ENCODE measurements around the gene SPIRE1.

Gene SPIRE1

GRCh38 chr18:12595571-12596255 lies 62.2 kb downstream of the SPIRE1 start:
- Histone ChIP-seq H3K23ac (ENCODE audit: low read length) (no peak overlapping the region), H3K27me3 (ENCODE audit: insufficient read depth, low read length, poor library complexity) (no peaks in the 10 kb centered on the region), H3K79me2 (ENCODE audit: control insufficient read depth, insufficient read depth, low read length) (no peaks in the 10 kb centered on the region), H3K4me2 (ENCODE audit: low read length) (no peak overlapping the region), H2BK5ac (ENCODE audit: low read length) (no peak overlapping the region), H3K79me1 (ENCODE audit: low read length) (no peaks in the 10 kb centered on the region), H2BK15ac (replicated peaks; ENCODE audit: low read depth) (no peak overlapping the region), H4K5ac (ENCODE audit: low read length) (no peak overlapping the region), H3K18ac (ENCODE audit: low read length) (no peak overlapping the region), H2BK120ac (ENCODE audit: low read depth, low read length) (no peak overlapping the region), H3K4me1 (ENCODE audit: control insufficient read depth, low read depth, low read length) (no peaks in the 10 kb centered on the region), H3K4ac (ENCODE audit: low read depth, low read length) (no peak overlapping the region), H3K27ac (ENCODE audit: low read depth, low read length) (no peak overlapping the region), H4K8ac (ENCODE audit: low read depth, low read length) (no peak overlapping the region), H3K9ac (ENCODE audit: low read length) (no peak overlapping the region), H3K4me3 (ENCODE audit: low read length) (no peak overlapping the region), H3K36me3 (ENCODE audit: control insufficient read depth, insufficient read depth, low read length) (no peaks in the 10 kb centered on the region), H3K56ac (ENCODE audit: low read length) (no peak overlapping the region), H2AK5ac (ENCODE audit: low read length) (no peak overlapping the region)
- DNase-seq = no peak

GRCh38 chr18:12593866-12594265 lies 64.0 kb downstream of the SPIRE1 start:
- Histone ChIP-seq H4K8ac (ENCODE audit: low read depth, low read length) (no peak overlapping the region), H3K56ac (ENCODE audit: low read length) (no peak overlapping the region), H3K27me3 (ENCODE audit: insufficient read depth, low read length, poor library complexity) (no peaks in the 10 kb centered on the region), H3K9ac (ENCODE audit: low read length) (no peak overlapping the region), H2BK120ac (ENCODE audit: low read depth, low read length) (no peak overlapping the region), H3K4me2 (ENCODE audit: low read length) (no peak overlapping the region), H3K18ac (ENCODE audit: low read length) (no peak overlapping the region), H3K4me1 (ENCODE audit: control insufficient read depth, low read depth, low read length) (no peaks in the 10 kb centered on the region), H3K4me3 (ENCODE audit: low read length) (no peak overlapping the region), H3K36me3 (ENCODE audit: control insufficient read depth, insufficient read depth, low read length) (no peaks in the 10 kb centered on the region), H2BK15ac (replicated peaks; ENCODE audit: low read depth) (no peak overlapping the region), H3K23ac (ENCODE audit: low read length) (no peak overlapping the region), H2AK5ac (ENCODE audit: low read length) (no peak overlapping the region), H3K79me2 (ENCODE audit: control insufficient read depth, insufficient read depth, low read length) (no peaks in the 10 kb centered on the region), H4K5ac (ENCODE audit: low read length) (no peak overlapping the region), H3K27ac (ENCODE audit: low read depth, low read length) (no peak overlapping the region), H3K79me1 (ENCODE audit: low read length) (no peaks in the 10 kb centered on the region), H3K4ac (ENCODE audit: low read depth, low read length) (no peak overlapping the region), H2BK5ac (ENCODE audit: low read length) (no peak overlapping the region)
- WGBS (ENCODE audit: extremely low coverage, insufficient coverage, low lambda C conversion rate) = no CpG with 5 or more reads among the region's 8 CpGs
- DNase-seq = no peak

GRCh38 chr18:12592597-12593127 lies 65.2 kb downstream of the SPIRE1 start:
- Histone ChIP-seq H3K4me3 (ENCODE audit: low read length) (no peak overlapping the region), H2AK5ac (ENCODE audit: low read length) (no peak overlapping the region), H2BK15ac (replicated peaks; ENCODE audit: low read depth) (no peak overlapping the region), H3K27ac (ENCODE audit: low read depth, low read length) (no peak overlapping the region), H3K36me3 (ENCODE audit: control insufficient read depth, insufficient read depth, low read length) (no peaks in the 10 kb centered on the region), H3K9ac (ENCODE audit: low read length) (no peak overlapping the region), H3K56ac (ENCODE audit: low read length) (no peak overlapping the region), H4K8ac (ENCODE audit: low read depth, low read length) (peak overlapping the region; percentile 13), H2BK120ac (ENCODE audit: low read depth, low read length) (no peak overlapping the region), H4K5ac (ENCODE audit: low read length) (no peak overlapping the region), H3K23ac (ENCODE audit: low read length) (no peak overlapping the region), H3K4ac (ENCODE audit: low read depth, low read length) (no peak overlapping the region), H3K18ac (ENCODE audit: low read length) (no peak overlapping the region), H2BK5ac (ENCODE audit: low read length) (no peak overlapping the region), H3K79me2 (ENCODE audit: control insufficient read depth, insufficient read depth, low read length) (no peaks in the 10 kb centered on the region), H3K4me1 (ENCODE audit: control insufficient read depth, low read depth, low read length) (no peaks in the 10 kb centered on the region), H3K79me1 (ENCODE audit: low read length) (no peaks in the 10 kb centered on the region), H3K27me3 (ENCODE audit: insufficient read depth, low read length, poor library complexity) (no peaks in the 10 kb centered on the region), H3K4me2 (ENCODE audit: low read length) (no peak overlapping the region)
- WGBS (ENCODE audit: extremely low coverage, insufficient coverage, low lambda C conversion rate) = no CpG with 5 or more reads among the region's 5 CpGs
- DNase-seq = no peak

- H2BK15ac ChIP-seq (replicated peaks; ENCODE audit: low read depth) = no peak overlapping the region
- no peak overlapping the region for H3K4me3 ChIP-seq (ENCODE audit: low read length)
- no peak overlapping the region for H4K5ac ChIP-seq (ENCODE audit: low read length)
- H2AK5ac ChIP-seq (ENCODE audit: low read length) = no peak overlapping the region
- H3K4me2 ChIP-seq (ENCODE audit: low read length) = no peak overlapping the region
- H3K4me1 ChIP-seq (ENCODE audit: control insufficient read depth, low read depth, low read length) = no peaks in the 10 kb centered on the region
- no peak overlapping the region for H3K23ac ChIP-seq (ENCODE audit: low read length)
- H3K36me3 ChIP-seq (ENCODE audit: control insufficient read depth, insufficient read depth, low read length) = no peaks in the 10 kb centered on the region
- no peak for DNase-seq
- no peak overlapping the region for H2BK120ac ChIP-seq (ENCODE audit: low read depth, low read length)
- no peak overlapping the region for H3K9ac ChIP-seq (ENCODE audit: low read length)
- H4K8ac ChIP-seq (ENCODE audit: low read depth, low read length) = no peak overlapping the region
- no peak overlapping the region for H3K56ac ChIP-seq (ENCODE audit: low read length)
- no peak overlapping the region for H3K18ac ChIP-seq (ENCODE audit: low read length)
- no peaks in the 10 kb centered on the region for H3K79me2 ChIP-seq (ENCODE audit: control insufficient read depth, insufficient read depth, low read length)
- no peak overlapping the region for H2BK5ac ChIP-seq (ENCODE audit: low read length)
- H3K79me1 ChIP-seq (ENCODE audit: low read length) = no peaks in the 10 kb centered on the region
- no peak overlapping the region for H3K27ac ChIP-seq (ENCODE audit: low read depth, low read length)
- no peak overlapping the region for H3K4ac ChIP-seq (ENCODE audit: low read depth, low read length)
- no peaks in the 10 kb centered on the region for H3K27me3 ChIP-seq (ENCODE audit: insufficient read depth, low read length, poor library complexity)
These were observed 68.5 kb downstream of the SPIRE1 start for GRCh38 chr18:12589448-12589847.

- H3K9ac ChIP-seq (ENCODE audit: low read length) = no peak overlapping the region
- no peaks in the 10 kb centered on the region for H3K36me3 ChIP-seq (ENCODE audit: control insufficient read depth, insufficient read depth, low read length)
- H4K5ac ChIP-seq (ENCODE audit: low read length) = no peak overlapping the region
- no peak overlapping the region for H2BK5ac ChIP-seq (ENCODE audit: low read length)
- H3K18ac ChIP-seq (ENCODE audit: low read length) = no peak overlapping the region
- no peak overlapping the region for H3K56ac ChIP-seq (ENCODE audit: low read length)
- no CpG with 5 or more reads among the region's 1 CpG for WGBS (ENCODE audit: extremely low coverage, insufficient coverage, low lambda C conversion rate)
- no peak overlapping the region for H3K23ac ChIP-seq (ENCODE audit: low read length)
- no peak overlapping the region for H3K4me3 ChIP-seq (ENCODE audit: low read length)
- DNase-seq = no peak
- H4K8ac ChIP-seq (ENCODE audit: low read depth, low read length) = no peak overlapping the region
- H3K27ac ChIP-seq (ENCODE audit: low read depth, low read length) = no peak overlapping the region
- no peak overlapping the region for H2BK120ac ChIP-seq (ENCODE audit: low read depth, low read length)
- no peak overlapping the region for H3K4me2 ChIP-seq (ENCODE audit: low read length)
- no peak overlapping the region for H3K4ac ChIP-seq (ENCODE audit: low read depth, low read length)
- H2AK5ac ChIP-seq (ENCODE audit: low read length) = no peak overlapping the region
- H3K79me2 ChIP-seq (ENCODE audit: control insufficient read depth, insufficient read depth, low read length) = no peaks in the 10 kb centered on the region
- H3K79me1 ChIP-seq (ENCODE audit: low read length) = no peaks in the 10 kb centered on the region
- H2BK15ac ChIP-seq (replicated peaks; ENCODE audit: low read depth) = no peak overlapping the region
- H3K4me1 ChIP-seq (ENCODE audit: control insufficient read depth, low read depth, low read length) = no peaks in the 10 kb centered on the region
- H3K27me3 ChIP-seq (ENCODE audit: insufficient read depth, low read length, poor library complexity) = no peaks in the 10 kb centered on the region
These were observed 71.0 kb downstream of the SPIRE1 start for GRCh38 chr18:12586956-12587355.

- Histone ChIP-seq H4K5ac (ENCODE audit: low read length) (no peak overlapping the region), H4K8ac (ENCODE audit: low read depth, low read length) (no peak overlapping the region), H3K4me1 (ENCODE audit: control insufficient read depth, low read depth, low read length) (no peaks in the 10 kb centered on the region), H2BK15ac (replicated peaks; ENCODE audit: low read depth) (no peak overlapping the region), H3K27me3 (ENCODE audit: insufficient read depth, low read length, poor library complexity) (no peaks in the 10 kb centered on the region), H3K4ac (ENCODE audit: low read depth, low read length) (no peak overlapping the region), H3K4me3 (ENCODE audit: low read length) (no peak overlapping the region), H3K9ac (ENCODE audit: low read length) (no peak overlapping the region), H3K36me3 (ENCODE audit: control insufficient read depth, insufficient read depth, low read length) (no peaks in the 10 kb centered on the region), H2AK5ac (ENCODE audit: low read length) (no peak overlapping the region), H3K27ac (ENCODE audit: low read depth, low read length) (no peak overlapping the region), H3K79me2 (ENCODE audit: control insufficient read depth, insufficient read depth, low read length) (no peaks in the 10 kb centered on the region), H3K23ac (ENCODE audit: low read length) (no peak overlapping the region), H3K4me2 (ENCODE audit: low read length) (no peak overlapping the region), H3K56ac (ENCODE audit: low read length) (no peak overlapping the region), H3K79me1 (ENCODE audit: low read length) (no peaks in the 10 kb centered on the region), H2BK5ac (ENCODE audit: low read length) (no peak overlapping the region), H2BK120ac (ENCODE audit: low read depth, low read length) (no peak overlapping the region), H3K18ac (ENCODE audit: low read length) (no peak overlapping the region)
- no peak for DNase-seq
- no CpG with 5 or more reads among the region's 1 CpG for WGBS (ENCODE audit: extremely low coverage, insufficient coverage, low lambda C conversion rate)
These were observed 72.7 kb downstream of the SPIRE1 start for GRCh38 chr18:12585218-12585617.

Measured in mesendoderm (in vitro differentiated cells).